Measurements from ENCODE around the gene TENM4.

TENM4 gene

GRCh38 chr11:79437278-79437980, 3.4 kb downstream of the TENM4 start:
- Histone ChIP-seq H3K4me3 (ENCODE audit: insufficient read depth, low read depth, low read length) (peak overlapping the region; percentile 79), H3K27ac (ENCODE audit: insufficient read depth, low read depth, low read length, poor library complexity, severe bottlenecking) (no peak overlapping the region), H3K9me3 (ENCODE audit: control insufficient read depth, low read length) (no peaks in the 10 kb centered on the region), H3K36me3 (ENCODE audit: control insufficient read depth, insufficient read depth, low read length) (no peaks in the 10 kb centered on the region), H3K4me1 (ENCODE audit: control insufficient read depth, insufficient read depth, low read length) (peaks cover 13% of the 10 kb centered on the region), H3K27me3 (ENCODE audit: control insufficient read depth, insufficient read depth, low read length, poor library complexity, severe bottlenecking) (peaks cover 72% of the 10 kb centered on the region)
- WGBS, 2 experiments: 0% methylated on average over 74 of the region's 74 CpGs

GRCh38 chr11:79436919-79437277, 3.9 kb downstream of the TENM4 start:
- 17 to 18% methylated on average over 10 of the region's 10 CpGs for WGBS, 2 experiments

GRCh38 chr11:79434283-79434682, 6.5 kb downstream of the TENM4 start:
- no peak overlapping the region for H3K4me3 ChIP-seq (ENCODE audit: insufficient read depth, low read depth, low read length)
- H3K27ac ChIP-seq (ENCODE audit: insufficient read depth, low read depth, low read length, poor library complexity, severe bottlenecking): no peak overlapping the region
- peaks cover 13% of the 10 kb centered on the region for H3K4me1 ChIP-seq (ENCODE audit: control insufficient read depth, insufficient read depth, low read length)
- H3K36me3 ChIP-seq (ENCODE audit: control insufficient read depth, insufficient read depth, low read length): no peaks in the 10 kb centered on the region
- H3K9me3 ChIP-seq (ENCODE audit: control insufficient read depth, low read length): no peaks in the 10 kb centered on the region
- peaks cover 56% of the 10 kb centered on the region for H3K27me3 ChIP-seq (ENCODE audit: control insufficient read depth, insufficient read depth, low read length, poor library complexity, severe bottlenecking)
- WGBS, 2 experiments: 51 to 67% methylated on average over 1 to 2 of the region's 2 CpGs

More at GRCh38 chr11:79436919-79437277, 3.9 kb downstream of the TENM4 start:
- Histone ChIP-seq H3K4me3 (ENCODE audit: insufficient read depth, low read depth, low read length) (peak overlapping the region; percentile 79), H3K36me3 (ENCODE audit: control insufficient read depth, insufficient read depth, low read length) (no peaks in the 10 kb centered on the region), H3K4me1 (ENCODE audit: control insufficient read depth, insufficient read depth, low read length) (peaks cover 13% of the 10 kb centered on the region), H3K27ac (ENCODE audit: insufficient read depth, low read depth, low read length, poor library complexity, severe bottlenecking) (no peak overlapping the region), H3K27me3 (ENCODE audit: control insufficient read depth, insufficient read depth, low read length, poor library complexity, severe bottlenecking) (peaks cover 70% of the 10 kb centered on the region), H3K9me3 (ENCODE audit: control insufficient read depth, low read length) (no peaks in the 10 kb centered on the region)

GRCh38 chr11:79432138-79432537, 8.7 kb downstream of the TENM4 start:
- no peak overlapping the region for H3K27ac ChIP-seq (ENCODE audit: insufficient read depth, low read depth, low read length, poor library complexity, severe bottlenecking)
- H3K27me3 ChIP-seq (ENCODE audit: control insufficient read depth, insufficient read depth, low read length, poor library complexity, severe bottlenecking): peaks cover 34% of the 10 kb centered on the region
- no peak overlapping the region for H3K4me3 ChIP-seq (ENCODE audit: insufficient read depth, low read depth, low read length)
- H3K4me1 ChIP-seq (ENCODE audit: control insufficient read depth, insufficient read depth, low read length): no peaks in the 10 kb centered on the region
- no peaks in the 10 kb centered on the region for H3K9me3 ChIP-seq (ENCODE audit: control insufficient read depth, low read length)
- 58 to 65% methylated on average over 2 of the region's 2 CpGs for WGBS, 2 experiments
- H3K36me3 ChIP-seq (ENCODE audit: control insufficient read depth, insufficient read depth, low read length): no peaks in the 10 kb centered on the region

- no peaks in the 10 kb centered on the region for H3K9me3 ChIP-seq (ENCODE audit: control insufficient read depth, low read length)
- no peaks in the 10 kb centered on the region for H3K4me1 ChIP-seq (ENCODE audit: control insufficient read depth, insufficient read depth, low read length)
- H3K36me3 ChIP-seq (ENCODE audit: control insufficient read depth, insufficient read depth, low read length): no peaks in the 10 kb centered on the region
- 85 to 86% methylated on average over 1 of the region's 1 CpG for WGBS, 2 experiments
- H3K27me3 ChIP-seq (ENCODE audit: control insufficient read depth, insufficient read depth, low read length, poor library complexity, severe bottlenecking): peaks cover 28% of the 10 kb centered on the region
- no peak overlapping the region for H3K27ac ChIP-seq (ENCODE audit: insufficient read depth, low read depth, low read length, poor library complexity, severe bottlenecking)
- no peak overlapping the region for H3K4me3 ChIP-seq (ENCODE audit: insufficient read depth, low read depth, low read length)
Observed at GRCh38 chr11:79431535-79431934, 9.3 kb downstream of the TENM4 start.

GRCh38 chr11:79430280-79430679, 10.6 kb downstream of the TENM4 start:
- no peak overlapping the region for H3K4me3 ChIP-seq (ENCODE audit: insufficient read depth, low read depth, low read length)
- H3K9me3 ChIP-seq (ENCODE audit: control insufficient read depth, low read length): no peaks in the 10 kb centered on the region
- H3K36me3 ChIP-seq (ENCODE audit: control insufficient read depth, insufficient read depth, low read length): no peaks in the 10 kb centered on the region
- no peaks in the 10 kb centered on the region for H3K4me1 ChIP-seq (ENCODE audit: control insufficient read depth, insufficient read depth, low read length)
- no peak overlapping the region for H3K27ac ChIP-seq (ENCODE audit: insufficient read depth, low read depth, low read length, poor library complexity, severe bottlenecking)
- peaks cover 15% of the 10 kb centered on the region for H3K27me3 ChIP-seq (ENCODE audit: control insufficient read depth, insufficient read depth, low read length, poor library complexity, severe bottlenecking)

GRCh38 chr11:79428406-79428805, 12.4 kb downstream of the TENM4 start:
- Histone ChIP-seq H3K27me3 (ENCODE audit: control insufficient read depth, insufficient read depth, low read length, poor library complexity, severe bottlenecking) (peaks cover 3% of the 10 kb centered on the region), H3K4me3 (ENCODE audit: insufficient read depth, low read depth, low read length) (no peak overlapping the region), H3K9me3 (ENCODE audit: control insufficient read depth, low read length) (no peaks in the 10 kb centered on the region), H3K36me3 (ENCODE audit: control insufficient read depth, insufficient read depth, low read length) (no peaks in the 10 kb centered on the region), H3K27ac (ENCODE audit: insufficient read depth, low read depth, low read length, poor library complexity, severe bottlenecking) (no peak overlapping the region), H3K4me1 (ENCODE audit: control insufficient read depth, insufficient read depth, low read length) (no peaks in the 10 kb centered on the region)
- WGBS, 2 experiments: 84 to 89% methylated on average over 1 of the region's 1 CpG

- Histone ChIP-seq H3K27ac (ENCODE audit: insufficient read depth, low read depth, low read length, poor library complexity, severe bottlenecking) (no peak overlapping the region), H3K36me3 (ENCODE audit: control insufficient read depth, insufficient read depth, low read length) (no peaks in the 10 kb centered on the region), H3K4me1 (ENCODE audit: control insufficient read depth, insufficient read depth, low read length) (peaks cover 2% of the 10 kb centered on the region), H3K9me3 (ENCODE audit: control insufficient read depth, low read length) (no peaks in the 10 kb centered on the region), H3K4me3 (ENCODE audit: insufficient read depth, low read depth, low read length) (no peak overlapping the region), H3K27me3 (ENCODE audit: control insufficient read depth, insufficient read depth, low read length, poor library complexity, severe bottlenecking) (peaks cover 3% of the 10 kb centered on the region)
- WGBS, 2 experiments: 92 to 94% methylated on average over 5 of the region's 5 CpGs
Observed at GRCh38 chr11:79427611-79428327, 13.1 kb downstream of the TENM4 start.

- H3K9me3 ChIP-seq (ENCODE audit: control insufficient read depth, low read length): no peaks in the 10 kb centered on the region
- H3K36me3 ChIP-seq (ENCODE audit: control insufficient read depth, insufficient read depth, low read length): no peaks in the 10 kb centered on the region
- H3K27me3 ChIP-seq (ENCODE audit: control insufficient read depth, insufficient read depth, low read length, poor library complexity, severe bottlenecking): peaks cover 3% of the 10 kb centered on the region
- no peak overlapping the region for H3K4me3 ChIP-seq (ENCODE audit: insufficient read depth, low read depth, low read length)
- no peak overlapping the region for H3K27ac ChIP-seq (ENCODE audit: insufficient read depth, low read depth, low read length, poor library complexity, severe bottlenecking)
- WGBS, 2 experiments: 97 to 99% methylated on average over 4 of the region's 4 CpGs
- H3K4me1 ChIP-seq (ENCODE audit: control insufficient read depth, insufficient read depth, low read length): peaks cover 6% of the 10 kb centered on the region
Observed at GRCh38 chr11:79427126-79427525, 13.7 kb downstream of the TENM4 start.

GRCh38 chr11:79425463-79425862, 15.4 kb downstream of the TENM4 start:
- no peaks in the 10 kb centered on the region for H3K36me3 ChIP-seq (ENCODE audit: control insufficient read depth, insufficient read depth, low read length)
- H3K27ac ChIP-seq (ENCODE audit: insufficient read depth, low read depth, low read length, poor library complexity, severe bottlenecking): no peak overlapping the region
- 93 to 99% methylated on average over 2 of the region's 2 CpGs for WGBS, 2 experiments
- H3K9me3 ChIP-seq (ENCODE audit: control insufficient read depth, low read length): no peaks in the 10 kb centered on the region
- H3K4me3 ChIP-seq (ENCODE audit: insufficient read depth, low read depth, low read length): no peak overlapping the region
- peaks cover 6% of the 10 kb centered on the region for H3K4me1 ChIP-seq (ENCODE audit: control insufficient read depth, insufficient read depth, low read length)
- H3K27me3 ChIP-seq (ENCODE audit: control insufficient read depth, insufficient read depth, low read length, poor library complexity, severe bottlenecking): no peaks in the 10 kb centered on the region

Measured in ectodermal cell (in vitro differentiated cells).